WTC11 (cell line): ENCODE results near the gene CYP4F22. TPM values are rescaled to one million over a fixed set of nuclear protein-coding genes. Genes with fewer than 3 reads are reported as not detected.

Experiments
- ATAC-seq: fragments of 200-7000 bp; cut with Tn5 transposase; 2 replicates; pipeline ENCODE4 v1.10.0; 2021; ENCODE audit warnings: mild to moderate bottlenecking, moderate library complexity
- CTCF ChIA-PET: fragments of 300-600 bp; sonication (Branson Sonifier 250); formaldehyde crosslinking; loops from one replicate; lab custom pipeline; 2021; ENCODE audit warnings: antibody characterized with exemption; lab: Charles Lee
- POLR2A ChIA-PET: fragments of 350-600 bp; sonication (Branson Sonifier 250); formaldehyde crosslinking; loops from one replicate; lab custom pipeline; 2021; ENCODE audit warnings: antibody characterized with exemption; lab: Charles Lee
- DNase-seq: peaks from one replicate; pipeline ENCODE4 v3.0.0; 2021; ENCODE audit warnings: low spot score
- H3K27ac Mint-ChIP-seq: 2 replicates; pipeline ENCODE4 v1.8.0; 2021; ENCODE audit warnings: mixed read lengths
- H3K27me3 Mint-ChIP-seq: 2 replicates; pipeline ENCODE4 v1.8.0; 2021; ENCODE audit warnings: low read depth, mild to moderate bottlenecking, moderate library complexity, mixed read lengths
- H3K36me3 Mint-ChIP-seq: 2 replicates; pipeline ENCODE4 v1.8.0; 2021; ENCODE audit warnings: mixed read lengths
- H3K4me1 Mint-ChIP-seq: 2 replicates; pipeline ENCODE4 v1.8.0; 2022; ENCODE audit warnings: mixed read lengths
- H3K4me3 Mint-ChIP-seq: 2 replicates; pipeline ENCODE4 v1.8.0; 2021; ENCODE audit warnings: mild to moderate bottlenecking, moderate library complexity, mixed read lengths
- H3K9me3 Mint-ChIP-seq: 2 replicates; pipeline ENCODE4 v1.8.0; 2021; ENCODE audit warnings: mixed read lengths
- CBFB ChIP-seq: sonication (generic); formaldehyde crosslinking; IDR thresholded peaks from 2 replicates; pipeline ENCODE4 v1.8.1; 2022; ENCODE audit warnings: mild to moderate bottlenecking, low read depth, missing genetic modification reagents
- GRHL2 ChIP-seq: fragments of 250-450 bp; sonication (Bioruptor Pico); IDR thresholded peaks from 2 replicates; pipeline ENCODE4 v1.8.0; 2022; ENCODE audit warnings: mild to moderate bottlenecking, moderate library complexity; ENCODE audit not compliant: insufficient replicate concordance, severe bottlenecking
- IRF2 ChIP-seq: sonication (generic); formaldehyde crosslinking; IDR thresholded peaks from 2 replicates; pipeline ENCODE4 v1.8.0; 2022; ENCODE audit warnings: low read depth, missing genetic modification reagents, borderline replicate concordance
- NFYB ChIP-seq: sonication (generic); formaldehyde crosslinking; conservative IDR thresholded peaks from 2 replicates; pipeline ENCODE4 v1.8.0; 2022; ENCODE audit warnings: low read depth, missing genetic modification reagents
- NR3C1 ChIP-seq: sonication (generic); formaldehyde crosslinking; conservative IDR thresholded peaks from 2 replicates; pipeline ENCODE4 v1.8.1; 2023; ENCODE audit warnings: low read depth, mild to moderate bottlenecking, missing genetic modification reagents
- RORB ChIP-seq: fragments of 250-450 bp; sonication (Bioruptor Pico); IDR thresholded peaks from 2 replicates; pipeline ENCODE4 v1.9.0; 2021; ENCODE audit warnings: mild to moderate bottlenecking
- SMAD3 ChIP-seq: sonication (generic); formaldehyde crosslinking; IDR thresholded peaks from 2 replicates; pipeline ENCODE4 v1.8.0; 2022; ENCODE audit warnings: missing genetic modification reagents, mild to moderate bottlenecking, borderline replicate concordance
- SP1 ChIP-seq: sonication (generic); formaldehyde crosslinking; conservative IDR thresholded peaks from 2 replicates; pipeline ENCODE4 v1.8.1; 2022; ENCODE audit warnings: missing genetic modification reagents
- TCF7 ChIP-seq: sonication (generic); formaldehyde crosslinking; IDR thresholded peaks from 2 replicates; pipeline ENCODE4 v1.8.0; 2022; ENCODE audit warnings: mild to moderate bottlenecking, low read depth, missing genetic modification reagents, moderate library complexity
- TEAD1 ChIP-seq: sonication (generic); formaldehyde crosslinking; IDR thresholded peaks from 2 replicates; pipeline ENCODE4 v1.8.0; 2022; ENCODE audit warnings: mild to moderate bottlenecking, missing genetic modification reagents
- ZNF121 ChIP-seq: sonication (generic); formaldehyde crosslinking; IDR thresholded peaks from 2 replicates; pipeline ENCODE4 v1.8.0; 2023; ENCODE audit warnings: missing genetic modification reagents
- ZNF138 ChIP-seq: sonication (generic); formaldehyde crosslinking; conservative IDR thresholded peaks from 2 replicates; pipeline ENCODE4 v1.8.1; 2022; ENCODE audit warnings: mild to moderate bottlenecking, moderate library complexity, missing genetic modification reagents
- ZNF219 ChIP-seq: sonication (generic); formaldehyde crosslinking; IDR thresholded peaks from 2 replicates; pipeline ENCODE4 v1.8.0; 2023; ENCODE audit warnings: missing genetic modification reagents, mild to moderate bottlenecking, borderline replicate concordance
- ZNF232 ChIP-seq: sonication (generic); formaldehyde crosslinking; IDR thresholded peaks from 2 replicates; pipeline ENCODE4 v1.8.0; 2022; ENCODE audit warnings: mild to moderate bottlenecking, missing genetic modification reagents
- ZNF317 ChIP-seq: sonication (generic); formaldehyde crosslinking; IDR thresholded peaks from 2 replicates; pipeline ENCODE4 v1.8.1; 2023; ENCODE audit warnings: low read depth, mild to moderate bottlenecking, moderate library complexity, missing genetic modification reagents, borderline replicate concordance
- ZNF416 ChIP-seq: fragments of 250-450 bp; sonication (Bioruptor Pico); IDR thresholded peaks from 2 replicates; pipeline ENCODE4 v1.9.0; 2021; ENCODE audit warnings: mild to moderate bottlenecking, inconsistent platforms
- total RNA-seq: library from RNA; stranded (reverse); gene quantifications from 3 replicates; pipeline ENCODE4 v1.2.3, GENCODE V29; 2021
- TF ChIP-seq, protein P1 (sequence below): sonication (generic); formaldehyde crosslinking; IDR thresholded peaks from 2 replicates; pipeline ENCODE4 v1.8.1; 2022; ENCODE audit warnings: mild to moderate bottlenecking, missing genetic modification reagents, moderate library complexity, borderline replicate concordance
- TF ChIP-seq, protein P2 (sequence below): fragments of 250-450 bp; sonication (Bioruptor Pico); IDR thresholded peaks from 2 replicates; pipeline ENCODE4 v1.8.0; 2021; ENCODE audit warnings: mild to moderate bottlenecking
- TF ChIP-seq, protein P3 (sequence below): sonication (generic); formaldehyde crosslinking; IDR thresholded peaks from 2 replicates; pipeline ENCODE4 v1.8.0; 2022; ENCODE audit warnings: mild to moderate bottlenecking, missing genetic modification reagents
- TF ChIP-seq, protein P4 (sequence below): sonication (generic); formaldehyde crosslinking; IDR thresholded peaks from 2 replicates; pipeline ENCODE4 v1.8.0; 2022; ENCODE audit warnings: missing genetic modification reagents
- TF ChIP-seq, protein P5 (sequence below): sonication (generic); formaldehyde crosslinking; IDR thresholded peaks from 2 replicates; pipeline ENCODE4 v1.8.0; 2022; ENCODE audit warnings: mild to moderate bottlenecking, missing genetic modification reagents
- TF ChIP-seq, protein P6 (sequence below): sonication (generic); formaldehyde crosslinking; IDR thresholded peaks from 2 replicates; pipeline ENCODE4 v1.8.1; 2023; ENCODE audit warnings: mild to moderate bottlenecking, missing genetic modification reagents

The CYP4F22 gene
- total RNA-seq, 1 experiment from 2014 or later = 1.2 TPM

DNA sequence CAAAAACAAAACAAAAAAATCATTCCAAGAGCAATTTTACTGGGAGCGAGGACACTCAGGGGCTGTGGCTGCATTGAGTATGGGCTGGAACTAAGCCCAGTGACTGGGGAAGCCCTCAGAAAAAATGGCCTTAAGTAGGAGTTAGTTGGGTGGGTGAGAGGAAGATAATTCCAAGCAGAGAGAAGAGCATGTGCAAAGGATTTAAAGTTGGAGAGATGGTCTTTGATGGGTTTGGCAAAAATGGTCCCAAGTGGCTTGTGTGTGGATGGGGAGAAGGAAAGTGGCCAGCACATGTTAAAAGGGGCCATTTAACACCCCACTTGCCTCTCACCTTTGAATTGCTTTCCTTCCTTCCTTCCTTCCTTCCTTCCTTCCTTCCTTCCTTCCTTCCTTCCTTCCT is 6.7 kb upstream of the CYP4F22 start:
- Mint-ChIP-seq H3K4me3 (no peak overlapping the region), H3K9me3 (peaks cover 13% of the 10 kb centered on the region), H3K27ac (no peak overlapping the region)
- no peak for TF ChIP-seq ZNF138 (CRISPR knock-in tag)
- no peak for TF ChIP-seq ZNF121 (CRISPR knock-in tag)
- no peak for TF ChIP-seq GRHL2 (CRISPR knock-in tag)
- TF ChIP-seq, protein P1, sequence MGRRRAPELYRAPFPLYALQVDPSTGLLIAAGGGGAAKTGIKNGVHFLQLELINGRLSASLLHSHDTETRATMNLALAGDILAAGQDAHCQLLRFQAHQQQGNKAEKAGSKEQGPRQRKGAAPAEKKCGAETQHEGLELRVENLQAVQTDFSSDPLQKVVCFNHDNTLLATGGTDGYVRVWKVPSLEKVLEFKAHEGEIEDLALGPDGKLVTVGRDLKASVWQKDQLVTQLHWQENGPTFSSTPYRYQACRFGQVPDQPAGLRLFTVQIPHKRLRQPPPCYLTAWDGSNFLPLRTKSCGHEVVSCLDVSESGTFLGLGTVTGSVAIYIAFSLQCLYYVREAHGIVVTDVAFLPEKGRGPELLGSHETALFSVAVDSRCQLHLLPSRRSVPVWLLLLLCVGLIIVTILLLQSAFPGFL = no peak
- TF ChIP-seq, protein P2, sequence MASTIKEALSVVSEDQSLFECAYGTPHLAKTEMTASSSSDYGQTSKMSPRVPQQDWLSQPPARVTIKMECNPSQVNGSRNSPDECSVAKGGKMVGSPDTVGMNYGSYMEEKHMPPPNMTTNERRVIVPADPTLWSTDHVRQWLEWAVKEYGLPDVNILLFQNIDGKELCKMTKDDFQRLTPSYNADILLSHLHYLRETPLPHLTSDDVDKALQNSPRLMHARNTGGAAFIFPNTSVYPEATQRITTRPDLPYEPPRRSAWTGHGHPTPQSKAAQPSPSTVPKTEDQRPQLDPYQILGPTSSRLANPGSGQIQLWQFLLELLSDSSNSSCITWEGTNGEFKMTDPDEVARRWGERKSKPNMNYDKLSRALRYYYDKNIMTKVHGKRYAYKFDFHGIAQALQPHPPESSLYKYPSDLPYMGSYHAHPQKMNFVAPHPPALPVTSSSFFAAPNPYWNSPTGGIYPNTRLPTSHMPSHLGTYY (CRISPR knock-in tag) = no peak
- no peak for TF ChIP-seq ZNF317 (CRISPR knock-in tag)
- TF ChIP-seq, protein P3, sequence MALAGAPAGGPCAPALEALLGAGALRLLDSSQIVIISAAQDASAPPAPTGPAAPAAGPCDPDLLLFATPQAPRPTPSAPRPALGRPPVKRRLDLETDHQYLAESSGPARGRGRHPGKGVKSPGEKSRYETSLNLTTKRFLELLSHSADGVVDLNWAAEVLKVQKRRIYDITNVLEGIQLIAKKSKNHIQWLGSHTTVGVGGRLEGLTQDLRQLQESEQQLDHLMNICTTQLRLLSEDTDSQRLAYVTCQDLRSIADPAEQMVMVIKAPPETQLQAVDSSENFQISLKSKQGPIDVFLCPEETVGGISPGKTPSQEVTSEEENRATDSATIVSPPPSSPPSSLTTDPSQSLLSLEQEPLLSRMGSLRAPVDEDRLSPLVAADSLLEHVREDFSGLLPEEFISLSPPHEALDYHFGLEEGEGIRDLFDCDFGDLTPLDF (CRISPR knock-in tag) = no peak
- no peak for TF ChIP-seq RORB
- TF ChIP-seq, protein P4, sequence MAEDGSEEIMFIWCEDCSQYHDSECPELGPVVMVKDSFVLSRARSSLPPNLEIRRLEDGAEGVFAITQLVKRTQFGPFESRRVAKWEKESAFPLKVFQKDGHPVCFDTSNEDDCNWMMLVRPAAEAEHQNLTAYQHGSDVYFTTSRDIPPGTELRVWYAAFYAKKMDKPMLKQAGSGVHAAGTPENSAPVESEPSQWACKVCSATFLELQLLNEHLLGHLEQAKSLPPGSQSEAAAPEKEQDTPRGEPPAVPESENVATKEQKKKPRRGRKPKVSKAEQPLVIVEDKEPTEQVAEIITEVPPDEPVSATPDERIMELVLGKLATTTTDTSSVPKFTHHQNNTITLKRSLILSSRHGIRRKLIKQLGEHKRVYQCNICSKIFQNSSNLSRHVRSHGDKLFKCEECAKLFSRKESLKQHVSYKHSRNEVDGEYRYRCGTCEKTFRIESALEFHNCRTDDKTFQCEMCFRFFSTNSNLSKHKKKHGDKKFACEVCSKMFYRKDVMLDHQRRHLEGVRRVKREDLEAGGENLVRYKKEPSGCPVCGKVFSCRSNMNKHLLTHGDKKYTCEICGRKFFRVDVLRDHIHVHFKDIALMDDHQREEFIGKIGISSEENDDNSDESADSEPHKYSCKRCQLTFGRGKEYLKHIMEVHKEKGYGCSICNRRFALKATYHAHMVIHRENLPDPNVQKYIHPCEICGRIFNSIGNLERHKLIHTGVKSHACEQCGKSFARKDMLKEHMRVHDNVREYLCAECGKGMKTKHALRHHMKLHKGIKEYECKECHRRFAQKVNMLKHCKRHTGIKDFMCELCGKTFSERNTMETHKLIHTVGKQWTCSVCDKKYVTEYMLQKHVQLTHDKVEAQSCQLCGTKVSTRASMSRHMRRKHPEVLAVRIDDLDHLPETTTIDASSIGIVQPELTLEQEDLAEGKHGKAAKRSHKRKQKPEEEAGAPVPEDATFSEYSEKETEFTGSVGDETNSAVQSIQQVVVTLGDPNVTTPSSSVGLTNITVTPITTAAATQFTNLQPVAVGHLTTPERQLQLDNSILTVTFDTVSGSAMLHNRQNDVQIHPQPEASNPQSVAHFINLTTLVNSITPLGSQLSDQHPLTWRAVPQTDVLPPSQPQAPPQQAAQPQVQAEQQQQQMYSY = no peak
- no peak for TF ChIP-seq TEAD1 (CRISPR knock-in tag)
- no peak for TF ChIP-seq CBFB (CRISPR knock-in tag)
- no peak for TF ChIP-seq IRF2
- no peak for TF ChIP-seq ZNF232 (CRISPR knock-in tag)
- no peak for TF ChIP-seq TCF7 (CRISPR knock-in tag)
- TF ChIP-seq ZNF416 (CRISPR knock-in tag) = no peak
- TF ChIP-seq, protein P5, sequence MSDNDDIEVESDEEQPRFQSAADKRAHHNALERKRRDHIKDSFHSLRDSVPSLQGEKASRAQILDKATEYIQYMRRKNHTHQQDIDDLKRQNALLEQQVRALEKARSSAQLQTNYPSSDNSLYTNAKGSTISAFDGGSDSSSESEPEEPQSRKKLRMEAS (CRISPR knock-in tag) = no peak
- TF ChIP-seq NFYB = no peak
- TF ChIP-seq ZNF219 (CRISPR knock-in tag) = no peak
- TF ChIP-seq, all 79 proteins: peak for 0
- H3K36me3 Mint-ChIP-seq = no peaks in the 10 kb centered on the region
- peaks cover 16% of the 10 kb centered on the region for H3K27me3 Mint-ChIP-seq
- POLR2A ChIA-PET = no interaction called here
- CTCF ChIA-PET = interaction anchor here (0.7 kb wide), 1 partner anchor 545 kb away, joined by 3 read pairs; no protein-coding TSS in a partner anchor
- peaks cover 4% of the 10 kb centered on the region for H3K4me1 Mint-ChIP-seq
- no peak for DNase-seq
- ATAC-seq = no peak

DNA sequence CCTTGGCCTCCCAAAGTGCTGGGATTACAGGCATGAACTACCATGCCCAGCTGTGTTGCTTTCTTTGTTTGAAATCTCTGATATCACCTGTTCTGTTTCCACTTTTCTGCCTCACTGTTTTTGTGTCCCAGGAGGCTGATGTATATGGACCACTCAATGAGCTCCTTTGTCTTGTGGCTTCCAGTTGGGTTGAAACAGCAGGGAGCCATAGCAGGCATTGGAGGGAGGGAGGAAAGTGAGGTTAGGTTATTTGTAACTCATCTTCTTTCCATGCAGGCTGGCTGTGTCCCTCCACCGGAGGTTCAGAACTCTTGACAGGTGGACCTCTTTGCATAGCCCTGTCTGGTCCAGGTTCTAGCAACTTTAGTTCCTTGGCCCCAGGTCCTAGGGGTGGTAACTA is 6.1 kb upstream of the CYP4F22 start:
- no peaks in the 10 kb centered on the region for H3K36me3 Mint-ChIP-seq
- TF ChIP-seq RORB (no peak), SP1 (no peak), ZNF121 (CRISPR knock-in tag) (no peak), SMAD3 (CRISPR knock-in tag) (no peak), NR3C1 (CRISPR knock-in tag) (no peak)
- TF ChIP-seq, protein P6, sequence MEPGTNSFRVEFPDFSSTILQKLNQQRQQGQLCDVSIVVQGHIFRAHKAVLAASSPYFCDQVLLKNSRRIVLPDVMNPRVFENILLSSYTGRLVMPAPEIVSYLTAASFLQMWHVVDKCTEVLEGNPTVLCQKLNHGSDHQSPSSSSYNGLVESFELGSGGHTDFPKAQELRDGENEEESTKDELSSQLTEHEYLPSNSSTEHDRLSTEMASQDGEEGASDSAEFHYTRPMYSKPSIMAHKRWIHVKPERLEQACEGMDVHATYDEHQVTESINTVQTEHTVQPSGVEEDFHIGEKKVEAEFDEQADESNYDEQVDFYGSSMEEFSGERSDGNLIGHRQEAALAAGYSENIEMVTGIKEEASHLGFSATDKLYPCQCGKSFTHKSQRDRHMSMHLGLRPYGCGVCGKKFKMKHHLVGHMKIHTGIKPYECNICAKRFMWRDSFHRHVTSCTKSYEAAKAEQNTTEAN = no peak
- TF ChIP-seq, all 79 proteins: peak for 0
- POLR2A ChIA-PET = no interaction called here
- DNase-seq (no peak), ATAC-seq (no peak)
- Mint-ChIP-seq H3K4me1 (peaks cover 4% of the 10 kb centered on the region), H3K9me3 (peaks cover 14% of the 10 kb centered on the region), H3K27ac (no peak overlapping the region), H3K27me3 (peaks cover 19% of the 10 kb centered on the region), H3K4me3 (no peak overlapping the region)
- CTCF ChIA-PET = interaction anchor here (0.7 to 1.0 kb wide), 2 partner anchors 49 to 544 kb away, joined by 3 read pairs; no protein-coding TSS in a partner anchor
